Cerebellar cortex (tissue), 1 donor: ENCODE data around the gene ITFG1.
"Not testable (repeated sequence)": the region's sequence is repeated elsewhere in the genome, so short reads cannot be mapped to it uniquely, and the experiment has no call there.

ENCODE experiments used
- DNase-seq: peaks from one replicate; pipeline ENCODE4 v3.0.0-alpha.2; 2015; ENCODE audit warnings: low spot score

The ITFG1 gene

GRCh38 chr16:47324309-47324708 is 136.6 kb downstream of the ITFG1 start:
- DNase-seq: not testable (repeated sequence)

GRCh38 chr16:47323241-47323640 is 137.6 kb downstream of the ITFG1 start:
- DNase-seq: no peak

GRCh38 chr16:47320546-47321310 is 140.1 kb downstream of the ITFG1 start:
- DNase-seq: no peak

GRCh38 chr16:47317465-47318240 is 143.2 kb downstream of the ITFG1 start:
- DNase-seq: no peak

GRCh38 chr16:47316442-47317015 is 144.3 kb downstream of the ITFG1 start:
- DNase-seq: no peak

- peak; percentile 28 for DNase-seq
Measured at GRCh38 chr16:47311738-47312505, 148.9 kb downstream of the ITFG1 start.

GRCh38 chr16:47310792-47311211 is 150.1 kb downstream of the ITFG1 start:
- DNase-seq: no peak

- DNase-seq: no peak
Measured at GRCh38 chr16:47309581-47310312, 151.1 kb downstream of the ITFG1 start.

GRCh38 chr16:47308601-47309000 is 152.3 kb downstream of the ITFG1 start:
- no peak for DNase-seq

GRCh38 chr16:47304563-47304962 is 156.3 kb downstream of the ITFG1 start:
- no peak for DNase-seq

GRCh38 chr16:47299587-47299986 is 161.3 kb downstream of the ITFG1 start:
- DNase-seq: no peak

- DNase-seq: no peak
Measured at GRCh38 chr16:47284999-47285398, 175.9 kb downstream of the ITFG1 start.

GRCh38 chr16:47278306-47278970 is 182.4 kb downstream of the ITFG1 start:
- no peak for DNase-seq

- DNase-seq: no peak
Measured at GRCh38 chr16:47276522-47276921, 184.3 kb downstream of the ITFG1 start.

- no peak for DNase-seq
Measured at GRCh38 chr16:47262938-47263337, 197.9 kb downstream of the ITFG1 start.

- no peak for DNase-seq
Measured at GRCh38 chr16:47260503-47260902, 200.4 kb downstream of the ITFG1 start.

- peak; percentile 13 for DNase-seq
Measured at GRCh38 chr16:47258874-47259461, 201.9 kb downstream of the ITFG1 start.

GRCh38 chr16:47254756-47255155 is 206.1 kb downstream of the ITFG1 start:
- no peak for DNase-seq

- DNase-seq: no peak
Measured at GRCh38 chr16:47250983-47251382, 209.9 kb downstream of the ITFG1 start.

GRCh38 chr16:47247690-47248089 is 213.2 kb downstream of the ITFG1 start:
- DNase-seq: no peak

GRCh38 chr16:47244206-47244605 is 216.7 kb downstream of the ITFG1 start:
- DNase-seq: no peak
